ENCODE measurements around the gene TBL1Y. TPM values are rescaled to one million over a fixed set of nuclear protein-coding genes. Genes with fewer than 3 reads are reported as not detected.

TBL1Y gene
- total and polyA plus RNA-seq, 2 experiments from 2014 or later = 2.6 to 5.8 TPM

DNA sequence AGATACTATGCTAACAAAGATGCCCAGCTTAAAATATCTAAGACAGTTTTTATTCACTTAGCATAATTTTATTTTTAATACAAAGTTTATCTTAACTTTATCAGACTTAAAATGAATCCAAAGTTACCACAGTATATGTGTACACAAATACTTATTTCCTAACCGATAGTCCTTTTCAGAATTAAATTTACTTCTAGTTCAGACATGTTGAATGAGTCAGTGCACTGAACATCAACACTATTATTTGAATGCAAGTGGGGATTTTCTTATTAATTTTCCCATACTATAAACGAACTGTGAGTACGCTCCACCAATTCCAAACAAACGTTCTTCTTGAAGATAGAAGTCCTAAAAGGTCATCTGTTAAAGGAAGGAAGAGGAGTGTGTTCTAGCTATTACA, 39.5 kb downstream of the TBL1Y start:
- H3K9me2 ChIP-seq (ENCODE audit: insufficient read depth) = no peaks in the 10 kb centered on the region
- H3K4me3 ChIP-seq = no peak overlapping the region
- H3K4me2 ChIP-seq = no peak overlapping the region
- H3K4me1 ChIP-seq (ENCODE audit: insufficient read depth) = no peaks in the 10 kb centered on the region
- H3K4me3 Mint-ChIP-seq = no peak overlapping the region
- no peak overlapping the region for H3K27ac Mint-ChIP-seq
- ATAC-seq = no peak
- H3K9me3 Mint-ChIP-seq = peaks cover 3% of the 10 kb centered on the region; the same call in 1 of the 3 replicates
- no peak for TF ChIP-seq CREB1 (CRISPR knock-in tag; IDR thresholded peaks at IDR 0.05; ENCODE audit: low read depth)
- TF ChIP-seq, protein P1, sequence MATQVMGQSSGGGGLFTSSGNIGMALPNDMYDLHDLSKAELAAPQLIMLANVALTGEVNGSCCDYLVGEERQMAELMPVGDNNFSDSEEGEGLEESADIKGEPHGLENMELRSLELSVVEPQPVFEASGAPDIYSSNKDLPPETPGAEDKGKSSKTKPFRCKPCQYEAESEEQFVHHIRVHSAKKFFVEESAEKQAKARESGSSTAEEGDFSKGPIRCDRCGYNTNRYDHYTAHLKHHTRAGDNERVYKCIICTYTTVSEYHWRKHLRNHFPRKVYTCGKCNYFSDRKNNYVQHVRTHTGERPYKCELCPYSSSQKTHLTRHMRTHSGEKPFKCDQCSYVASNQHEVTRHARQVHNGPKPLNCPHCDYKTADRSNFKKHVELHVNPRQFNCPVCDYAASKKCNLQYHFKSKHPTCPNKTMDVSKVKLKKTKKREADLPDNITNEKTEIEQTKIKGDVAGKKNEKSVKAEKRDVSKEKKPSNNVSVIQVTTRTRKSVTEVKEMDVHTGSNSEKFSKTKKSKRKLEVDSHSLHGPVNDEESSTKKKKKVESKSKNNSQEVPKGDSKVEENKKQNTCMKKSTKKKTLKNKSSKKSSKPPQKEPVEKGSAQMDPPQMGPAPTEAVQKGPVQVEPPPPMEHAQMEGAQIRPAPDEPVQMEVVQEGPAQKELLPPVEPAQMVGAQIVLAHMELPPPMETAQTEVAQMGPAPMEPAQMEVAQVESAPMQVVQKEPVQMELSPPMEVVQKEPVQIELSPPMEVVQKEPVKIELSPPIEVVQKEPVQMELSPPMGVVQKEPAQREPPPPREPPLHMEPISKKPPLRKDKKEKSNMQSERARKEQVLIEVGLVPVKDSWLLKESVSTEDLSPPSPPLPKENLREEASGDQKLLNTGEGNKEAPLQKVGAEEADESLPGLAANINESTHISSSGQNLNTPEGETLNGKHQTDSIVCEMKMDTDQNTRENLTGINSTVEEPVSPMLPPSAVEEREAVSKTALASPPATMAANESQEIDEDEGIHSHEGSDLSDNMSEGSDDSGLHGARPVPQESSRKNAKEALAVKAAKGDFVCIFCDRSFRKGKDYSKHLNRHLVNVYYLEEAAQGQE (IDR thresholded peaks at IDR 0.05; ENCODE audit: unreplicated experiment) = no peak
- TF ChIP-seq, protein P2, sequence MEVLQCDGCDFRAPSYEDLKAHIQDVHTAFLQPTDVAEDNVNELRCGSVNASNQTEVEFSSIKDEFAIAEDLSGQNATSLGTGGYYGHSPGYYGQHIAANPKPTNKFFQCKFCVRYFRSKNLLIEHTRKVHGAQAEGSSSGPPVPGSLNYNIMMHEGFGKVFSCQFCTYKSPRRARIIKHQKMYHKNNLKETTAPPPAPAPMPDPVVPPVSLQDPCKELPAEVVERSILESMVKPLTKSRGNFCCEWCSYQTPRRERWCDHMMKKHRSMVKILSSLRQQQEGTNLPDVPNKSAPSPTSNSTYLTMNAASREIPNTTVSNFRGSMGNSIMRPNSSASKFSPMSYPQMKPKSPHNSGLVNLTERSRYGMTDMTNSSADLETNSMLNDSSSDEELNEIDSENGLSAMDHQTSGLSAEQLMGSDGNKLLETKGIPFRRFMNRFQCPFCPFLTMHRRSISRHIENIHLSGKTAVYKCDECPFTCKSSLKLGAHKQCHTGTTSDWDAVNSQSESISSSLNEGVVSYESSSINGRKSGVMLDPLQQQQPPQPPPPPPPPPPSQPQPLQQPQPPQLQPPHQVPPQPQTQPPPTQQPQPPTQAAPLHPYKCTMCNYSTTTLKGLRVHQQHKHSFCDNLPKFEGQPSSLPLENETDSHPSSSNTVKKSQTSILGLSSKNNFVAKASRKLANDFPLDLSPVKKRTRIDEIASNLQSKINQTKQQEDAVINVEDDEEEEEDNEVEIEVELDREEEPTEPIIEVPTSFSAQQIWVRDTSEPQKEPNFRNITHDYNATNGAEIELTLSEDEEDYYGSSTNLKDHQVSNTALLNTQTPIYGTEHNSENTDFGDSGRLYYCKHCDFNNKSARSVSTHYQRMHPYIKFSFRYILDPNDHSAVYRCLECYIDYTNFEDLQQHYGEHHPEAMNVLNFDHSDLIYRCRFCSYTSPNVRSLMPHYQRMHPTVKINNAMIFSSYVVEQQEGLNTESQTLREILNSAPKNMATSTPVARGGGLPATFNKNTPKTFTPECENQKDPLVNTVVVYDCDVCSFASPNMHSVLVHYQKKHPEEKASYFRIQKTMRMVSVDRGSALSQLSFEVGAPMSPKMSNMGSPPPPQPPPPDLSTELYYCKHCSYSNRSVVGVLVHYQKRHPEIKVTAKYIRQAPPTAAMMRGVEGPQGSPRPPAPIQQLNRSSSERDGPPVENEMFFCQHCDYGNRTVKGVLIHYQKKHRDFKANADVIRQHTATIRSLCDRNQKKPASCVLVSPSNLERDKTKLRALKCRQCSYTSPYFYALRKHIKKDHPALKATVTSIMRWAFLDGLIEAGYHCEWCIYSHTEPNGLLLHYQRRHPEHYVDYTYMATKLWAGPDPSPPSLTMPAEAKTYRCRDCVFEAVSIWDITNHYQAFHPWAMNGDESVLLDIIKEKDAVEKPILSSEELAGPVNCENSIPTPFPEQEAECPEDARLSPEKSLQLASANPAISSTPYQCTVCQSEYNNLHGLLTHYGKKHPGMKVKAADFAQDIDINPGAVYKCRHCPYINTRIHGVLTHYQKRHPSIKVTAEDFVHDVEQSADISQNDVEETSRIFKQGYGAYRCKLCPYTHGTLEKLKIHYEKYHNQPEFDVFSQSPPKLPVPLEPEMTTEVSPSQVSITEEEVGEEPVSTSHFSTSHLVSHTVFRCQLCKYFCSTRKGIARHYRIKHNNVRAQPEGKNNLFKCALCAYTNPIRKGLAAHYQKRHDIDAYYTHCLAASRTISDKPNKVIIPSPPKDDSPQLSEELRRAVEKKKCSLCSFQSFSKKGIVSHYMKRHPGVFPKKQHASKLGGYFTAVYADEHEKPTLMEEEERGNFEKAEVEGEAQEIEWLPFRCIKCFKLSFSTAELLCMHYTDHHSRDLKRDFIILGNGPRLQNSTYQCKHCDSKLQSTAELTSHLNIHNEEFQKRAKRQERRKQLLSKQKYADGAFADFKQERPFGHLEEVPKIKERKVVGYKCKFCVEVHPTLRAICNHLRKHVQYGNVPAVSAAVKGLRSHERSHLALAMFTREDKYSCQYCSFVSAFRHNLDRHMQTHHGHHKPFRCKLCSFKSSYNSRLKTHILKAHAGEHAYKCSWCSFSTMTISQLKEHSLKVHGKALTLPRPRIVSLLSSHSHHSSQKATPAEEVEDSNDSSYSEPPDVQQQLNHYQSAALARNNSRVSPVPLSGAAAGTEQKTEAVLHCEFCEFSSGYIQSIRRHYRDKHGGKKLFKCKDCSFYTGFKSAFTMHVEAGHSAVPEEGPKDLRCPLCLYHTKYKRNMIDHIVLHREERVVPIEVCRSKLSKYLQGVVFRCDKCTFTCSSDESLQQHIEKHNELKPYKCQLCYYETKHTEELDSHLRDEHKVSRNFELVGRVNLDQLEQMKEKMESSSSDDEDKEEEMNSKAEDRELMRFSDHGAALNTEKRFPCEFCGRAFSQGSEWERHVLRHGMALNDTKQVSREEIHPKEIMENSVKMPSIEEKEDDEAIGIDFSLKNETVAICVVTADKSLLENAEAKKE (CRISPR knock-in tag; IDR thresholded peaks at IDR 0.05) = no peak
- TF ChIP-seq, protein P3, sequence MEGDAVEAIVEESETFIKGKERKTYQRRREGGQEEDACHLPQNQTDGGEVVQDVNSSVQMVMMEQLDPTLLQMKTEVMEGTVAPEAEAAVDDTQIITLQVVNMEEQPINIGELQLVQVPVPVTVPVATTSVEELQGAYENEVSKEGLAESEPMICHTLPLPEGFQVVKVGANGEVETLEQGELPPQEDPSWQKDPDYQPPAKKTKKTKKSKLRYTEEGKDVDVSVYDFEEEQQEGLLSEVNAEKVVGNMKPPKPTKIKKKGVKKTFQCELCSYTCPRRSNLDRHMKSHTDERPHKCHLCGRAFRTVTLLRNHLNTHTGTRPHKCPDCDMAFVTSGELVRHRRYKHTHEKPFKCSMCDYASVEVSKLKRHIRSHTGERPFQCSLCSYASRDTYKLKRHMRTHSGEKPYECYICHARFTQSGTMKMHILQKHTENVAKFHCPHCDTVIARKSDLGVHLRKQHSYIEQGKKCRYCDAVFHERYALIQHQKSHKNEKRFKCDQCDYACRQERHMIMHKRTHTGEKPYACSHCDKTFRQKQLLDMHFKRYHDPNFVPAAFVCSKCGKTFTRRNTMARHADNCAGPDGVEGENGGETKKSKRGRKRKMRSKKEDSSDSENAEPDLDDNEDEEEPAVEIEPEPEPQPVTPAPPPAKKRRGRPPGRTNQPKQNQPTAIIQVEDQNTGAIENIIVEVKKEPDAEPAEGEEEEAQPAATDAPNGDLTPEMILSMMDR (conservative IDR thresholded peaks at IDR 0.05; ENCODE audit: low read depth in 2 of 2) = no peak
- no peaks in the 10 kb centered on the region for H3K27me3 Mint-ChIP-seq (ENCODE audit: insufficient read depth, low read depth, poor library complexity)
- no peaks in the 10 kb centered on the region for H3K79me2 ChIP-seq (replicated peaks; ENCODE audit: insufficient read depth)
- H3K27ac ChIP-seq (ENCODE audit: low read depth) = no peak overlapping the region
- H3K36me3 ChIP-seq (ENCODE audit: insufficient read depth) = no peaks in the 10 kb centered on the region
- peaks cover 6% of the 10 kb centered on the region; the same call in 1 of the 3 replicates for H3K36me3 Mint-ChIP-seq (ENCODE audit: low read depth)
- no peak overlapping the region for H2AFZ ChIP-seq
- H3F3A ChIP-seq (replicated peaks; ENCODE audit: low read depth) = no peaks in the 10 kb centered on the region
- peaks cover 3% of the 10 kb centered on the region; the same call in 2 of the 3 replicates for H3K4me1 Mint-ChIP-seq
- H3K27me3 ChIP-seq (ENCODE audit: insufficient read depth) = no peaks in the 10 kb centered on the region
- no peaks in the 10 kb centered on the region for H4K20me1 ChIP-seq (replicated peaks; ENCODE audit: insufficient read depth)
- DNase-seq (ENCODE audit: low spot score) = no peak

Measured in GM23338 (cell line).